Panc1 (cell line): Measurements from ENCODE around the gene ENDOV.

Experiments
- POLR2AphosphoS5 ChIP-seq: IDR thresholded peaks from 2 replicates; pipeline ENCODE4 v1.6.1; 2012; ENCODE audit warnings: mild to moderate bottlenecking, low read depth, low read length, moderate library complexity
- REST ChIP-seq, 2 experiments: IDR thresholded peaks; 2 replicates each; pipeline ENCODE4 v1.6.1; 2011 to 2012; ENCODE audit warnings: low read depth in 2 of 2, control low read depth in 1 of 2, low read length in 1 of 2, mild to moderate bottlenecking in 1 of 2, moderate library complexity in 1 of 2; ENCODE audit not compliant: insufficient read depth in 1 of 2
- SIN3A ChIP-seq: IDR thresholded peaks from 2 replicates; pipeline ENCODE4 v1.6.1; 2012; ENCODE audit warnings: low read depth, mild to moderate bottlenecking, low read length, moderate library complexity, borderline replicate concordance; ENCODE audit not compliant: insufficient read depth
- TCF7L2 ChIP-seq: IDR thresholded peaks from 2 replicates; pipeline ENCODE4 v1.6.1; 2011; ENCODE audit warnings: mild to moderate bottlenecking, low read depth, low read length, inconsistent platforms
- TF ChIP-seq, protein P1 (sequence below): fragments of 450-650 bp; IDR thresholded peaks from 2 replicates; pipeline ENCODE4 v1.5.1; 2017; ENCODE audit warnings: mild to moderate bottlenecking

GRCh38 chr17:80458016-80458415 lies 43.0 kb downstream of the ENDOV start:
- TF ChIP-seq, protein P1, sequence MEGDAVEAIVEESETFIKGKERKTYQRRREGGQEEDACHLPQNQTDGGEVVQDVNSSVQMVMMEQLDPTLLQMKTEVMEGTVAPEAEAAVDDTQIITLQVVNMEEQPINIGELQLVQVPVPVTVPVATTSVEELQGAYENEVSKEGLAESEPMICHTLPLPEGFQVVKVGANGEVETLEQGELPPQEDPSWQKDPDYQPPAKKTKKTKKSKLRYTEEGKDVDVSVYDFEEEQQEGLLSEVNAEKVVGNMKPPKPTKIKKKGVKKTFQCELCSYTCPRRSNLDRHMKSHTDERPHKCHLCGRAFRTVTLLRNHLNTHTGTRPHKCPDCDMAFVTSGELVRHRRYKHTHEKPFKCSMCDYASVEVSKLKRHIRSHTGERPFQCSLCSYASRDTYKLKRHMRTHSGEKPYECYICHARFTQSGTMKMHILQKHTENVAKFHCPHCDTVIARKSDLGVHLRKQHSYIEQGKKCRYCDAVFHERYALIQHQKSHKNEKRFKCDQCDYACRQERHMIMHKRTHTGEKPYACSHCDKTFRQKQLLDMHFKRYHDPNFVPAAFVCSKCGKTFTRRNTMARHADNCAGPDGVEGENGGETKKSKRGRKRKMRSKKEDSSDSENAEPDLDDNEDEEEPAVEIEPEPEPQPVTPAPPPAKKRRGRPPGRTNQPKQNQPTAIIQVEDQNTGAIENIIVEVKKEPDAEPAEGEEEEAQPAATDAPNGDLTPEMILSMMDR = no peak
- TF ChIP-seq POLR2AphosphoS5 (no peak), TCF7L2 (no peak), SIN3A (no peak), REST (IDR thresholded peaks at IDR 0.05; ENCODE audit: insufficient read depth in 1 of 2, low read depth in 2 of 2, low read length in 1 of 2) (no peak)
